CD14-positive monocyte (primary cell): ENCODE data around the gene HBQ1. TPM values are rescaled to one million over a fixed set of nuclear protein-coding genes. Genes with fewer than 3 reads are reported as not detected.
"Not testable (repeated sequence)": the region's sequence is repeated elsewhere in the genome, so short reads cannot be mapped to it uniquely, and the experiment has no call there.

ENCODE experiments used
- DNase-seq, 3 donors: peaks; one replicate each; pipeline ENCODE4 v3.0.0-alpha.2; 2011 to 2022
- H2AFZ ChIP-seq: 2 replicates; pipeline ENCODE4 v1.6.0; 2012; ENCODE audit warnings: mild to moderate bottlenecking, low read depth, low read length, inconsistent platforms; ENCODE audit not compliant: insufficient read depth, poor library complexity, severe bottlenecking
- H3K27ac ChIP-seq, 2 donors: 1 replicate in 1 of 2; 2 replicates in 1 of 2; pipeline ENCODE4 v1.5.1; 2012 to 2013; ENCODE audit warnings: low read length in 2 of 2, control low read depth in 1 of 2, inconsistent platforms in 1 of 2, low read depth in 1 of 2, mild to moderate bottlenecking in 1 of 2
- H3K27me3 ChIP-seq, 2 donors: one replicate each; pipeline versions ENCODE4 v1.6.0 to v1.6.1; 2011 to 2013; ENCODE audit warnings: low read length in 2 of 2; ENCODE audit not compliant: control insufficient read depth in 2 of 2, insufficient read depth in 2 of 2
- H3K36me3 ChIP-seq, 2 donors: replicated peaks in 1 of 2; 1 replicate in 1 of 2; 2 replicates in 1 of 2; pipeline versions ENCODE4 v1.5.1 to v1.6.1; 2012 to 2013; ENCODE audit warnings: low read length in 2 of 2, control low read depth in 1 of 2, inconsistent platforms in 1 of 2, mild to moderate bottlenecking in 1 of 2; ENCODE audit not compliant: insufficient read depth in 2 of 2, control insufficient read depth in 1 of 2
- H3K4me1 ChIP-seq, 2 donors: 1 replicate in 1 of 2; 2 replicates in 1 of 2; pipeline versions ENCODE4 v1.5.1 to v1.6.1; 2012 to 2013; ENCODE audit warnings: low read length in 2 of 2, control low read depth in 1 of 2, inconsistent platforms in 1 of 2, mild to moderate bottlenecking in 1 of 2, moderate library complexity in 1 of 2; ENCODE audit not compliant: insufficient read depth in 2 of 2, control insufficient read depth in 1 of 2
- H3K4me2 ChIP-seq: replicated peaks from 2 replicates; pipeline ENCODE3; 2012; ENCODE audit warnings: low read length, moderate library complexity, mild to moderate bottlenecking; ENCODE audit not compliant: poor library complexity, severe bottlenecking; ENCODE audit errors: extremely low read depth
- H3K4me3 ChIP-seq, 3 experiments: fragments of 200-600 bp in 1 of 3; sonication (generic) in 1 of 3; replicated peaks in 1 of 3; 1 replicate in 2 of 3; 2 replicates in 1 of 3; pipeline ENCODE4 v1.5.1; 2011 to 2013; ENCODE audit warnings: low read length in 3 of 3, mild to moderate bottlenecking in 3 of 3, control low read depth in 2 of 3, low read depth in 2 of 3, inconsistent platforms in 1 of 3, moderate library complexity in 1 of 3
- H3K79me2 ChIP-seq: 2 replicates; pipeline ENCODE4 v1.6.0; 2012; ENCODE audit warnings: mild to moderate bottlenecking, control low read depth, inconsistent platforms, low read length, moderate library complexity; ENCODE audit not compliant: insufficient read depth
- H3K9ac ChIP-seq: 2 replicates; pipeline ENCODE4 v1.6.0; 2017; ENCODE audit warnings: low read length, mild to moderate bottlenecking; ENCODE audit not compliant: insufficient read depth, poor library complexity, severe bottlenecking
- H3K9me3 ChIP-seq, 2 donors: replicated peaks in 1 of 2; 1 replicate in 1 of 2; 2 replicates in 1 of 2; pipeline versions ENCODE4 v1.5.1 to v1.6.1; 2012 to 2013; ENCODE audit warnings: low read length in 2 of 2, control low read depth in 1 of 2; ENCODE audit not compliant: control insufficient read depth in 1 of 2, insufficient read depth in 1 of 2
- H4K20me1 ChIP-seq: 2 replicates; pipeline ENCODE4 v1.6.0; 2012; ENCODE audit warnings: mild to moderate bottlenecking, low read length, control low read depth, moderate library complexity; ENCODE audit not compliant: insufficient read depth
- H3K27ac Mint-ChIP-seq, 7 donors: one replicate each; pipeline ENCODE4 v1.8.0; 2020; ENCODE audit warnings: mild to moderate bottlenecking in 7 of 7, mixed read lengths in 7 of 7, moderate library complexity in 6 of 7, inconsistent platforms in 2 of 7
- H3K27me3 Mint-ChIP-seq, 3 donors: one replicate each; pipeline ENCODE4 v1.8.0; 2021 to 2022; ENCODE audit warnings: low read depth in 3 of 3, mild to moderate bottlenecking in 3 of 3, mixed read lengths in 3 of 3, moderate library complexity in 3 of 3, inconsistent platforms in 1 of 3
- H3K36me3 Mint-ChIP-seq, 2 donors: one replicate each; pipeline ENCODE4 v1.8.0; 2020; ENCODE audit warnings: mixed read lengths in 2 of 2, inconsistent platforms in 1 of 2, mild to moderate bottlenecking in 1 of 2
- H3K4me1 Mint-ChIP-seq: one replicate; pipeline ENCODE4 v1.8.0; 2020; ENCODE audit warnings: mild to moderate bottlenecking, mixed read lengths
- H3K4me3 Mint-ChIP-seq, 2 donors: one replicate each; pipeline ENCODE4 v1.8.0; 2020; ENCODE audit warnings: mild to moderate bottlenecking in 2 of 2, mixed read lengths in 2 of 2, moderate library complexity in 1 of 2
- H3K9me3 Mint-ChIP-seq, 7 donors: one replicate each; pipeline ENCODE4 v1.8.0; 2020 to 2022; ENCODE audit warnings: mixed read lengths in 7 of 7, mild to moderate bottlenecking in 6 of 7, moderate library complexity in 6 of 7, inconsistent platforms in 2 of 7
- WGBS: methylation state at CpG from one replicate; pipeline ENCODE4 v1.1.5; 2013; ENCODE audit warnings: missing lambda C conversion rate; ENCODE audit not compliant: insufficient coverage; 5-methylcytosine and 5-hydroxymethylcytosine counted together
- intact Hi-C, 2 donors: fragments of 100-400 bp; cut with micrococcal nuclease; formaldehyde crosslinking; loops; one replicate each; pipeline versions ENCODE4 v1.15.0 to v1.15.1; 2023
- polyA plus RNA-seq, 3 donors: library from polyadenylated mRNA; depleted of rRNA in 1 of 3; unstranded in 2 of 3; stranded (reverse) in 1 of 3; fragments of 300-500 nt in 2 of 3; fragments of >200 nt in 1 of 3; fragmentation: Illumina TruSeq in 2 of 3; gene quantifications; 1 replicate in 2 of 3; 2 replicates in 1 of 3; pipeline ENCODE4 v1.2.3, GENCODE V29; 2012 to 2021
- small RNA-seq: library from RNA; depleted of rRNA; stranded (forward); fragments of <200 nt; gene quantifications from one replicate; pipeline ENCODE3, GENCODE V24; 2012; ENCODE audit warnings: low read depth; ENCODE audit not compliant: insufficient read length
- TF ChIP-seq, protein P1 (sequence below): fragments of 200-600 bp; IDR thresholded peaks from one replicate; pipeline ENCODE4 v1.8.0; 2022; ENCODE audit warnings: antibody characterized with exemption, mild to moderate bottlenecking

Gene HBQ1
- polyA plus RNA-seq, 3 donors, result not detected

DNA sequence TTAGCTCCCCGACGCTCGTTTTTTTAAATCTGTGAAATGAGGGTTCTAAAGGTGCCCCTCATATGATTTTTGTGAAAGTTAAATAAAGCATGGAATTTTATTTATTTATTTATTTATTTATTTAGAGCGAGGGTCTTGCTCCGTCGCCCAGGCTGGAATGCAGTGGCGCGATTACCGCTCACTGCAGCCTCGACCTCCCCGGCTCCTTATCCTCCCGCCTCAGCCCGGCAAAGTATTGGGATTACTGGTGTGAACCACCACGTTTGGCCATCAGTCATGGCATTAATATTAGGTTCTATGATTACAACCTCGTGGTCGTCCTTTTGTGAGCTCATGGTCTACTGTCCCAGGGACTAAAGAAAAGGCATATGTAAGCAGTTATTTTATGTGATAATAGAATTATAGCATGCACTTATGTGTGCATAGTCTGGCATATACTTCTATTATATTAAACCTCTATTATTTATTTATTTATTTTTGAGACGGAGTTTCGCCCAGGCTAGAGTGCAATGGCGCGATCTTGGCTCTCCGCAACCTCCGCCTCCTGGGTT is 49.5 kb downstream of the HBQ1 start:
- Histone ChIP-seq H3K36me3 (peaks cover 23 to 25% of the 10 kb centered on the region in 2 donors), H3K79me2 (peaks cover 39% of the 10 kb centered on the region), H3K9ac (no peak overlapping the region), H3K9me3 (no peaks in the 10 kb centered on the region), H4K20me1 (peaks cover 38% of the 10 kb centered on the region), H2AFZ (peak overlapping the region; percentile 76), H3K4me2 (peak overlapping the region; percentile 89), H3K27ac (peak overlapping the region in 1 of 2 donors; percentile 94), H3K27me3 (no peaks in the 10 kb centered on the region), H3K4me1 (peaks cover 23 to 33% of the 10 kb centered on the region in 2 donors), H3K4me3 (peak overlapping the region in 2 of 3 experiments; percentile 72 to 89)
- peak overlapping the region in 6 of 7 donors; percentile 10 to 96 (median 85) for H3K27ac Mint-ChIP-seq
- H3K27me3 Mint-ChIP-seq, result peaks cover 0 to 4% (median 1%) of the 10 kb centered on the region in 3 donors
- intact Hi-C loops, result loop anchor here in 1 of 2 donors (5.0 kb wide), 2 partner anchors 93 to 122 kb away; partner anchors contain the start of genes AXIN1 and NPRL3
- DNase-seq, result no peak
- peaks cover 20% of the 10 kb centered on the region for H3K4me1 Mint-ChIP-seq
- 78% methylated on average over 10 of the region's 22 CpGs for WGBS
- peak overlapping the region; percentile 2 to 86 for H3K4me3 Mint-ChIP-seq
- TF ChIP-seq, protein P1, sequence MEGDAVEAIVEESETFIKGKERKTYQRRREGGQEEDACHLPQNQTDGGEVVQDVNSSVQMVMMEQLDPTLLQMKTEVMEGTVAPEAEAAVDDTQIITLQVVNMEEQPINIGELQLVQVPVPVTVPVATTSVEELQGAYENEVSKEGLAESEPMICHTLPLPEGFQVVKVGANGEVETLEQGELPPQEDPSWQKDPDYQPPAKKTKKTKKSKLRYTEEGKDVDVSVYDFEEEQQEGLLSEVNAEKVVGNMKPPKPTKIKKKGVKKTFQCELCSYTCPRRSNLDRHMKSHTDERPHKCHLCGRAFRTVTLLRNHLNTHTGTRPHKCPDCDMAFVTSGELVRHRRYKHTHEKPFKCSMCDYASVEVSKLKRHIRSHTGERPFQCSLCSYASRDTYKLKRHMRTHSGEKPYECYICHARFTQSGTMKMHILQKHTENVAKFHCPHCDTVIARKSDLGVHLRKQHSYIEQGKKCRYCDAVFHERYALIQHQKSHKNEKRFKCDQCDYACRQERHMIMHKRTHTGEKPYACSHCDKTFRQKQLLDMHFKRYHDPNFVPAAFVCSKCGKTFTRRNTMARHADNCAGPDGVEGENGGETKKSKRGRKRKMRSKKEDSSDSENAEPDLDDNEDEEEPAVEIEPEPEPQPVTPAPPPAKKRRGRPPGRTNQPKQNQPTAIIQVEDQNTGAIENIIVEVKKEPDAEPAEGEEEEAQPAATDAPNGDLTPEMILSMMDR, result no peak
- H3K36me3 Mint-ChIP-seq, result peaks cover 26 to 29% of the 10 kb centered on the region in 2 donors
- H3K9me3 Mint-ChIP-seq, result peaks cover 0 to 5% (median 0%) of the 10 kb centered on the region in 7 donors

DNA sequence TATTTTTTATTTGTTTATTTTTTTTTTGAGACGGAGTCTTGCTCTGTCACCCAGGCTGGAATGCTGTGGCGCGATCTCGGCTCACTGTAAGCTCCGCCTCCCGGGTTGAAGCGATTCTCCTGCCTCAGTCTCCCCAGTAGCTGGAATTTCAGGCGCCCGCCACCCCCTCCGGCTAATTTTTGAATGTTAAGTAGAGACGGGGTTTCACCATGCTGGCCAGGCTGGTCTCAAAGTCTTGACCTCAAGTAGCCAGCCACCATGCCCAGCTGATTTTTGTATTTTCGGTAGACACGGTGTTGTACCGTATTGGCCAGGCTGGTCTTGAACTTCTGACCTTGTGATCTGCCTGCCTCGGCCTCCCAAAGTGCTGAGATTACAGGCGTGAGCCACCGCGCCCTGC is 50.1 kb downstream of the HBQ1 start:
- not testable (repeated sequence) for H3K4me3 ChIP-seq, H3K27me3 Mint-ChIP-seq, H3K9ac ChIP-seq, H3K27ac Mint-ChIP-seq, H3K9me3 Mint-ChIP-seq, H3K27ac ChIP-seq, H3K9me3 ChIP-seq, H3K27me3 ChIP-seq, H2AFZ ChIP-seq, DNase-seq, H3K4me2 ChIP-seq
- H3K4me1 ChIP-seq, result peaks cover 28 to 34% of the 10 kb centered on the region in 2 donors
- 93% methylated on average over 17 of the region's 18 CpGs for WGBS
- peaks cover 20% of the 10 kb centered on the region for H3K4me1 Mint-ChIP-seq
- peaks cover 34% of the 10 kb centered on the region for H4K20me1 ChIP-seq
- peaks cover 20% of the 10 kb centered on the region in 2 donors for H3K36me3 ChIP-seq
- peaks cover 37% of the 10 kb centered on the region for H3K79me2 ChIP-seq
- H3K36me3 Mint-ChIP-seq, result peaks cover 21 to 26% of the 10 kb centered on the region in 2 donors
- intact Hi-C loops, result loop anchor here in 1 of 2 donors (5.0 kb wide), 1 partner anchor 93 kb away; the partner anchor contains the start of gene NPRL3
- H3K4me3 Mint-ChIP-seq, result peak overlapping the region in 1 of 2 donors; percentile 6

Small RNA genes within 50 kb of the gene (small RNA-seq; reads per million reads assigned to genes)
- gene RF00019, result not detected

Other genes starting within 250 kb of the HBQ1 start
- 10 to 100 TPM in 2 of 3 donors, 1 to 10 TPM in 1; 9.9 to 20.8 (median 18.7) TPM for gene POLR3K, start 126.9 kb upstream of the HBQ1 start, polyA plus RNA-seq
- 10 to 100 TPM; 18.5 to 32.2 (median 31.6) TPM for gene SNRNP25, start 126.6 kb upstream of the HBQ1 start, polyA plus RNA-seq
- gene RHBDF1, start 107.8 kb upstream of the HBQ1 start, polyA plus RNA-seq, result under 1 TPM in 1 of 3 donors, not detected in 2; 0.20 TPM
- 10 to 100 TPM; 32.5 to 86.9 (median 70.6) TPM for gene MPG, start 102.2 kb upstream of the HBQ1 start, polyA plus RNA-seq
- 10 to 100 TPM in 1 of 3 donors, 1 to 10 TPM in 2; 2.6 to 16.7 (median 3.0) TPM for gene NPRL3, start 41.8 kb upstream of the HBQ1 start, polyA plus RNA-seq
- gene HBZ, start 27.8 kb upstream of the HBQ1 start, polyA plus RNA-seq, result not detected
- gene HBM, start 14.5 kb upstream of the HBQ1 start, polyA plus RNA-seq, result not detected
- gene HBA2, start 7.6 kb upstream of the HBQ1 start, polyA plus RNA-seq, result 100 to 1,000 TPM in 2 of 3 donors, 1 to 10 TPM in 1; 2.8 to 193 (median 158) TPM
- gene HBA1, start 3.8 kb upstream of the HBQ1 start, polyA plus RNA-seq, result 10 to 100 TPM in 2 of 3 donors, under 1 TPM in 1; 0.31 to 23.8 (median 22.9) TPM
- gene LUC7L, start 49.0 kb downstream of the HBQ1 start, polyA plus RNA-seq, result 100 to 1,000 TPM in 1 of 3 donors, 1 to 10 TPM in 2; 4.0 to 109 (median 4.6) TPM
- gene FAM234A, start 54.4 kb downstream of the HBQ1 start, polyA plus RNA-seq, result 10 to 100 TPM; 22.5 to 40.4 (median 25.1) TPM
- under 1 TPM in 1 of 3 donors, not detected in 2; 0.07 TPM for gene RGS11, start 95.5 kb downstream of the HBQ1 start, polyA plus RNA-seq
- not detected for gene ARHGDIG, start 100.1 kb downstream of the HBQ1 start, polyA plus RNA-seq
- not detected for gene PDIA2, start 102.7 kb downstream of the HBQ1 start, polyA plus RNA-seq
- 10 to 100 TPM in 1 of 3 donors, under 1 TPM in 2; 0.30 to 20.9 (median 0.74) TPM for gene AXIN1, start 172.3 kb downstream of the HBQ1 start, polyA plus RNA-seq
- 10 to 100 TPM; 68.6 to 88.5 (median 88.1) TPM for gene MRPL28, start 190.1 kb downstream of the HBQ1 start, polyA plus RNA-seq
- 100 to 1,000 TPM in 1 of 3 donors, 10 to 100 TPM in 2; 18.2 to 137 (median 39.8) TPM for gene PGAP6, start 201.5 kb downstream of the HBQ1 start, polyA plus RNA-seq
- 10 to 100 TPM; 26.7 to 31.4 (median 26.9) TPM for gene NME4, start 216.7 kb downstream of the HBQ1 start, polyA plus RNA-seq
- gene DECR2, start 221.4 kb downstream of the HBQ1 start, polyA plus RNA-seq, result 10 to 100 TPM in 1 of 3 donors, 1 to 10 TPM in 2; 5.7 to 12.8 (median 8.7) TPM
- gene RAB11FIP3, start 245.2 kb downstream of the HBQ1 start, polyA plus RNA-seq, result 1 to 10 TPM in 1 of 3 donors, under 1 TPM in 2; 0.37 to 7.5 (median 0.49) TPM